IMR-90 (cell line): Measurements from ENCODE around the gene AUNIP.

Source experiments
- BHLHE40 ChIP-seq: fragments of 150-350 bp; IDR thresholded peaks from 2 replicates; pipeline ENCODE4 v1.6.1; 2016; ENCODE audit warnings: mild to moderate bottlenecking, low read depth, low read length
- TF ChIP-seq, protein P1 (sequence below): conservative IDR thresholded peaks from 2 replicates; pipeline ENCODE4 v1.5.1; 2012; ENCODE audit warnings: mild to moderate bottlenecking, low read depth, low read length, improper control_type of control experiment

DNA sequence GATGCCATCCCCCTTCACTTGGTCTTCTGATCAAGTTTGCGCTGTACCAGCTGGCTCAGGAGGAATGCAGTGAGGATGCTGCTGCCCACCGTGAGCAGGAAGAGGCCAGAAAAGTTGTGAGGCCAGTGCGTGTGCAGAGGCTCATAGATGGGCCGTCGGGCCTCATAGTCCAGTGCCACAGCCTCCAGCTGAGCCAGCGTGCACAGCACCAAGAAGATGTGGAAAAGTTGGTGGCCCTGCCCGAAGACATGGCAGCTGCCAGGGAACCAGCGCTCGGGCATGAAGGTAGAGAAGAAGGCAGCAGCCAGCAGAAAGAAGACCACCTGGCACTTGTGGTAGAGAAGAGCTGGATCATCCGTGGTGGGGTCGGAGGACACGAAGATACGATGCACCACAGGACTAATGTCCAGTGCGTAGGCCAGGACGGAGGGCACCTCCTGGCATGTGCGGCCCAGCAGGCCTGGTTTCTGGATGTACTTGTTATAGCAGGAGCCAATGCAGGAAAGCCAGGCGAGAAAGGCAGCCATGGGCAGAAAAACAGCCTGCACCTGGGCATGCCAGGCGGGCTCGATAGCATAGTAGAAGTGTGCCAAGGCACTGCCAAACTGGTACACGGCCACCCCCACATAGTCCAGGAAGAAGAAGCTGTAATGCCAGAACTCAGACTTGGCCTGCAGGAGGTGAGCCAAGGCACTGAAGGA lies 3.7 kb upstream of the AUNIP start:
- TF ChIP-seq, protein P1, sequence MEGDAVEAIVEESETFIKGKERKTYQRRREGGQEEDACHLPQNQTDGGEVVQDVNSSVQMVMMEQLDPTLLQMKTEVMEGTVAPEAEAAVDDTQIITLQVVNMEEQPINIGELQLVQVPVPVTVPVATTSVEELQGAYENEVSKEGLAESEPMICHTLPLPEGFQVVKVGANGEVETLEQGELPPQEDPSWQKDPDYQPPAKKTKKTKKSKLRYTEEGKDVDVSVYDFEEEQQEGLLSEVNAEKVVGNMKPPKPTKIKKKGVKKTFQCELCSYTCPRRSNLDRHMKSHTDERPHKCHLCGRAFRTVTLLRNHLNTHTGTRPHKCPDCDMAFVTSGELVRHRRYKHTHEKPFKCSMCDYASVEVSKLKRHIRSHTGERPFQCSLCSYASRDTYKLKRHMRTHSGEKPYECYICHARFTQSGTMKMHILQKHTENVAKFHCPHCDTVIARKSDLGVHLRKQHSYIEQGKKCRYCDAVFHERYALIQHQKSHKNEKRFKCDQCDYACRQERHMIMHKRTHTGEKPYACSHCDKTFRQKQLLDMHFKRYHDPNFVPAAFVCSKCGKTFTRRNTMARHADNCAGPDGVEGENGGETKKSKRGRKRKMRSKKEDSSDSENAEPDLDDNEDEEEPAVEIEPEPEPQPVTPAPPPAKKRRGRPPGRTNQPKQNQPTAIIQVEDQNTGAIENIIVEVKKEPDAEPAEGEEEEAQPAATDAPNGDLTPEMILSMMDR: no peak
- no peak for TF ChIP-seq BHLHE40
